Measurements from ENCODE around the gene BTBD16.

The BTBD16 gene

DNA sequence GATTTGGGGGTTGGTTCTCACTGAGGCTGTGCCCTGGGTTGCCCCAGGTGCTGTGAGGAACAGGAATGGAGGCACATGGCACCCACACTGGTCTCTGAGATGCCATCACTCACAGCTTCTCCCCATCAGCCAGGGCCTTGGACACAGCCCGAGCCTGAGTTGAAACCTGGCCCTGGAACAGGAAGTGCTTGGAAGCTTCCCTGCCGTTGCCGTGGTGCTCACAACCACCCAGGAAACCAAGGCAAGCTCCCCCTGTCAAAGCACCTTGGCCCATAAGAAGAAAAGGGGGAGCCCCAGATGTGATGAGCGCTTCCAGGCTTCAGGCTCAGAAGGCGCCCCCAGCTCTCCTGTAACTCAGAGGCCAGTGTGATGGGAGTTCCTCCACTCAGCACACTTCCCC lies at the start of gene BTBD16:
Gene BTBD16, plus strand, starts transcription at position 221 of the 400 bp plus-strand sequence. CDS start 3,786 bp downstream, outside the sequence.
- no peak for FAIRE-seq

DNA sequence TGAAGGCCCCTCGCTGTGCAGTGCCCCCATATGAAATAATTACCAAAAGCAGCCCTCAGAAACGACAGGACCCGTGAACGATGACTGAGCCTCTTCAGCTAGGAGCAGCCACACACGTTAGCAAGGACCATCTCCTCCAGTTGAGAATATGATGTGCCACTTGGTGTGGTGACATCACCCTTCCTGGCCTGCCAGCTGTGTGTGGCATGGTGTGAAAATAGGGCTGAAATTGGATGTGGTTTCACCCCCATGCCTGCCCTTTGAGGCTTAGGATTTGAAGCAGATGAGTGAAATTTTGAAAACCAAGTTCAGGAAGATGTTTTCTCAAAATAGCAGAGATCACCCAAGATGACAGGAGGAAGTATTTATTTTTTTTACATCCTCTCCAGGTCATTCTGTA lies 49.1 kb upstream of the BTBD16 start:
- no peak for FAIRE-seq

DNA sequence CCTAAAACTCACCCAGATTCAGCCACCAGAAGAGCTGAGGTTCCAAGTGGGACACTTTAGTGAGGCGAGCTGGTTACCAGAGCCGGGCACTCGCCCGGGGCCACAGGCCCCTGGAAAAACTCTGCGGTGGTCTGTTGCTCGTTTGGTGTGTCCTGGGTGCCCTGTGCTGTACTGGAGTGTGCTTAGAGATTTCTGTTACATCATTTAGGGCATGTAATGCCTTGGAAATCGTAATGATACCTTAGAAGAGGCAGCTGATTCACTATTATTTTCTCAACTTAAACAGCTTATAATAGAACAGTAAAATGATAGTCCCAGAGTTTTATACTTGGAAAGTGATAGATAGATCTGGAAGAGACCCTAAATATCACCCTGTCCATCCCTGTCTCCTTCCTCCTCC lies 48.5 kb upstream of the BTBD16 start:
- no peak for FAIRE-seq

DNA sequence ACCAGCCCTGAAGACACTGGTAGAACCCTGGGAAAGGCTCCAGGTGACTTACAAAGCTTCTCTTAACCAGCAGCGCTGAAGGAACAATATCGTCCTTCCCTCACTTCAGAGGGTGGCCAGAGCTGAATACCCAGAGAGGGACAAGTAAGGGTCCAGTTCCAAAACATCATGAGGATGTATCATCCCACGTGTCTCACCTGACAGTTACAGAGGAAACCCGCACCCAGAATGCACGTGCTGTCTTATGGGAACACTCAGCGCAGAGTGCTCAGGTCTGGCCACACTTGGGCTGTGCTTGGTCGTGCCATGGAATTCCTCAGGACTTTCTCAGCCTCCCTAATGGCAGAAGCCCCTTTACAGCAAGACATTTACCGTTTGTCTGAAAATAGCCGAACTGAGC lies 46.9 kb upstream of the BTBD16 start:
- FAIRE-seq = no peak

DNA sequence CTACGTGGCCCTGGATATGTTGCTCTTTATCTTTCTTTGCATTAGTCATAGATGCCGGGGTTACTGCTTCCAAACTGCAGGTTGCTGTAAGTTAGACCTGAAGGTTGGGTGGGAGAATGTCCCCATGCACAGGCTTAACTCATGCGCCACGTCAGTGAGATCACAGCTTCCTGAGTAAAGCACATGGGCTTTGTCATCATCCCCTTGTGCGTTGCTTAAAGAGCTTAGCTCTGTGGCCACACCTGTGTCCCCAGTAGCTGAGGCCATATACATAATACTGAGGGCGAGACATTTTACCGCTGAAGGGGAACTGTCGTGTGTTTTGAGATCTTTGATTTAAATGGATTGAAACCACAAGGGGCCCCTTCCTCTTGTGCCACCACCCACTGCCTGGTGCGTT lies 45.8 kb upstream of the BTBD16 start:
- no peak for FAIRE-seq

DNA sequence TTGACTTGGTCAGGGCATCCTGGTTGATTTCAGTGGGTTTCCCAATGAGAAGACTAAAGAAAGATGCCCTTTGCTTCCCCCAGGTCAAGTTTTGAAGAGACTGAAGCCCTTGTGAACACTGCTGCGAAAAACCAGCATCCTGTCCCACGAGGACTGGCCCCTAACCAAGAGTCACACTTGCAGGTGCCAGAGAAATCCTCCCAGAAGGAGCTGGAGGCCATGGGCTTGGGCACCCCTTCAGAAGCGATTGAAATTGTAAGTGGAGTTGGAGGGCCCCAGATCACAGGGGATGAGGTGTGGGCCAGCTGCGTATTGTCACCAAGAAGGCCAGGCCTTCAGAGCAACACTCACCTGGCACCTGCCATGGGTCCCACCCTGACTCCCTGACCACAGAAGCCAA lies 43.3 kb upstream of the BTBD16 start:
- no peak for FAIRE-seq

DNA sequence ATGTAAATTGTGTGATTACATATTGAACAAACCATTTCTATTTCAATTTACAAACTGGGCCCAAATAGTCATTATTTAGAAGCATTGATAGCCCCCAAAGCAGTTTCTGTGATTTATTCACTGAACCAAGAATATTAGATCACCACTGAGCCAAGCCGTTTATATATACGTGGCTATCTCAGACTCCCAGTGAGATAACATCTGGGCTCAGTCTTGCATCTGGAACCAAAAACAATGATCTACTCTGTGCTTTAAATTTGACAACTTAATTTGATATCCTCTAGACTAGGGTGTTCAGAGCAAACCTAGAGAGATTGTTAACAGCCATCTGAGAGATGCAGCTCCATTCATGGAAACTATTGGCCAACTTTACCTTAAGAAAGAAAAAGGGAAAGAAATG lies 41.4 kb upstream of the BTBD16 start:
- no peak for FAIRE-seq

DNA sequence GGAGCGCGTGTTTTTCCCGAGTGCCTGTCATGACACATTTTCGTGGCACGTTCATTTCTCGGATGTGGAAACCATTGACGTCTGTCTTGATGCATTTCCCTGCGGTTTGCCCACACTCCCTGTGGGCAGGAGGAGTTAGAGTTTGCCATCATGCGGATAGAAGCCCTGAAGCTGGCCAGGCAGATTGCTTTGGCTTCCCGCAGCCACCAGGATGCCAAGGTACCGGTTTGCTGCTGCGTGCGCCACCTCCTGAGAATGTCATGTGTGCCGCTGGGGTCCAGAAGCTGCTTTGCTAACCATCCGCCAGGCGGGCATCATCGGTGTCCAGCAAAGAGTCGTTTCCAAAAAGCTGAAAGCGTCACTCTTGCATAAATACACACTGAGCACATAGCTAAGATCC lies 40.9 kb upstream of the BTBD16 start:
- FAIRE-seq = no peak

DNA sequence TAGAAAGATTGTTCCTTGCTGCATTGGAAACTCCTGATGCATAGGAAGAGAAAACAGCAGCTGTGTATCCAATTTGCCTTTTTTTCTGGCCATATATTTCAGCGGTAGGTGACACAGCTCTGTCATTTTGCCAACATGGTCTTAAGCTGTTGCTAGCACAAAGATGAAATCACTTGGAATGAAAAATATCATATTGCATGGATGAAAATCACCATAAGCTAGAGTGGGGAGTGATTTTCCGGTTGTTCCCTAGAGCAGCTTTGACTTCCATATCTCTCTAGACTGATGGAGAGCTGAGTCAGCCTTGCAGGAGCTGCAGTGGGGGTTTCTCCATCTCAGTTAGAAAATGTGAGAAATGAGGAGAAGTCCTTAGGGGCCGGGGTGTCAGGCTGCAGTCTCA lies 38.3 kb upstream of the BTBD16 start:
- FAIRE-seq = no peak

DNA sequence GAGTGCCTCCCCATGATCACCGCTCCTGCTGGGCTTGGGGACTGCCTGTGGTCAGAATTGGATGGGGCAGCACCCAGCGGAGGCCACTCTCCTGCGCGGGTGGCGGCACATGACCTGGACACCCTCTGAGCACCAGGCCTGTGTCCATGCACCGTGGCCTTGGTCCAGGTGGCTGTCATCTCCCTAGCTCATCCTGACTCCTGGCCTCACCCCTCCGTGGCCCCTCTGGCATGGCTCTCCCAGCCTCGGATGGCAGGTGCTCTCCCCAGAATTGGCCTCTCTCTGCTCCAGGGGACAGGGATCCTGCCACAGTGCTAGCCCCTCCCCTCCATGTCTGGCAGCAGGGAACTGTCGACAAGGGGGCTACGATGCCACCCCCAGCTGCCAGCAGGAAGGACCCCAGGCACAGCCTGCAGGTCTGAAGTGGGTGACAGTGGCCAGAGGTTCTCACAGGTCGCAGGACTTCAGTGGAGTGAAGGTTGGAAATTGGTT lies 37.2 kb upstream of the BTBD16 start:
- FAIRE-seq = no peak

DNA sequence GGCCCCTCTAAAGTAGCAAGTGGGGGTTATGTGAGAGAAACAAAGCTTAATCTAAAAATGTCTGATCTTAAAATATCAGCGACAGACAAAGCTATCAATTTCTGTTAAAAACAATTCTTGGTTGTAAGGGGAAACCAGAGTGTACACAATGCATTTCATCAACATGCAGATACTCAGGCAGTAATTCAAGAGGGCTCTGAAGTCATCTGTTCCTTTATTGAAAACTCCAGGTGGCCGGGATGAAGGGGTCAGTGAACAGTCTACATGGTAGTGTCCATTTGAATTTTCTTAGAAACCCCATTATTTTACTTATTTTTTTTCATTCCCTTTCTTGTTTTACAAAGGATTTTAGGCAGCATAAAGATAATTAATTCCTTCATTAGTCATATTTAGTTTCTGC lies 36.7 kb upstream of the BTBD16 start:
- FAIRE-seq = no peak

DNA sequence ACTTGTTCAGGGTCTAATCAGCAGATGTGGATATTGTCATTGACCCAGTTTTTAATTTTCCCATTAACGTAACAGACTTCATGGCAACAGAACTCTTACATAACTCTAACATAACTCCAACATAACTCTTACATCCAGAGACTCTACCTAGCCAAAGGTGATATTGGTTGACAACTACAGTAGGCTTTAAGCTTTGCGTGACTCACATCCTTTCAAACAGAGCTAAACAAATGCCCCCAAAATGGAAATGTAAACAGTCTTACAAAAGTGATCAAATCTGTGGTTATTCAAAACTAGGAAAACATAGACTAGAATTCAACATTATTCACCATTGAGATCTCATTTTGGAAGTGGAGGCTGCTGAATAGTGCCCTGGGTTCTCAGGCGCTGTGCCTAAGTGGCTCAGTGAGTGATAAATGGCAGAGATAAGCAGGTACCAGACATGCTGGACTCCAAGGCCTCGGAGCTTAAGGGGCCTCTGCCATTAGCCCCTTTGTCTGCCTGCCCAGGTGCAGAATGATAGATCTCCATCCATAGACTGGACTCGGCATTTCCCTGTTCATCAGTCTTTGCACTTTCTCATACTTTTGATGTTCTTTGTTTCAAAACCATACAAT lies 34.3 kb upstream of the BTBD16 start:
- FAIRE-seq = no peak

DNA sequence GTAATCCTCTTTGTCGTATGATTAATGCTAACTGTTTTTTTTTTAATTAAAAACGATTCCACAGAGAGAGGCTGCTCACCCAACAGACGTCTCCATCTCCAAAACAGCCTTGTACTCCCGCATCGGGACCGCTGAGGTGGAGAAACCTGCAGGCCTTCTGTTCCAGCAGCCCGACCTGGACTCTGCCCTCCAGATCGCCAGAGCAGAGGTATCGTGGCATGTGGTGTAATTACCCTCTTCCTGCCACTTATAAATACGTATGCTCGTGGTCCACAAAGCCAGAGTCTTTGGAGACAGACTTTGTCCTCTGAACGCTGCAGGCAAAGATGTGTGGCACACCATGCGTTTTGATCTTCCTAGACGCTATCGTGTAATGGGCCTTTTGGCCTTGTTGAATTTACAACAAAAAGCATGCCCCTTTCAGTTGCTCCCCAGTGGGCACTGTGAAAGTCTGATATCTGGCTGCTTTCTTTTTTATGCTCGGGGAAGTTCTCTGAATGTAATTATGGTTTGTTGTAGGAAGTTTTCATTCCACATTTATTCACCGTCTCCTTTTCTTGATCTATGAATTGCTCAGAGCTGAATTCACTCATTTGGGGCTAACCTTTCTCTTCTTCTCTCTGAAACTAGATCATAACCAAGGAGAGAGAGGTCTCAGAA lies 33.6 kb upstream of the BTBD16 start:
- FAIRE-seq = no peak

DNA sequence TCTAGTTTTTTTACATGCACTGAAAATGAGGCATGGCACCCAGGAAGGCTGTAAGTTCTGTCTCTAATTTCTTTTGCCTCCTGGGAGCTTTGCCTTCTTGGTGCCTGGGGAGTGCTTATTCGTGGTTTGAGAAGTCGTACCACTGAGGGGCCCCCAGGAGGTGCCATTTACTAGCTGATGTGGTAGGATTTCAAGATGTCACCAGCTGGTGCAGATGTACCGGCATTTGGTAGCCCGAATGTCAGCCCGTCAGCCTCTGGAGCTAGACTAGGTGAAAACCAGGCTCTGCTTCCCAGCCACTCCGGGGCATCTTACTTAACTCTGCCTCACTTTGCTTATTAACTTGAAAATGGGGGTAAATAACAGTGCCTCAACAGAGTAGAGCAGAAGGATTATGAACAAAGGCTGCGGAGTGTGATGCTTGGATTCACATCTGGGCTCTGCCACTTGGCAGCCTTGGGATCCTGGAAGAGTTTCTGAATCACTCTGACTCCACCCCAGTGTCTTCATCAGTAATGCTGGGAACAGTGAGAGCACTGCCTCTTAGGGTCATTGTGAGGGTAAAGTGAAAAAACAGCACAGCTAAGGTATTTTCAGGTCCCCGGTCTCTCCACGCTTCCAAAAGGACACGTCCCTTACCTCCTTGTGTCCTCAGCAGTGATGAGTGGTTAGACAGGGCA lies 31.4 kb upstream of the BTBD16 start:
- FAIRE-seq = no peak

DNA sequence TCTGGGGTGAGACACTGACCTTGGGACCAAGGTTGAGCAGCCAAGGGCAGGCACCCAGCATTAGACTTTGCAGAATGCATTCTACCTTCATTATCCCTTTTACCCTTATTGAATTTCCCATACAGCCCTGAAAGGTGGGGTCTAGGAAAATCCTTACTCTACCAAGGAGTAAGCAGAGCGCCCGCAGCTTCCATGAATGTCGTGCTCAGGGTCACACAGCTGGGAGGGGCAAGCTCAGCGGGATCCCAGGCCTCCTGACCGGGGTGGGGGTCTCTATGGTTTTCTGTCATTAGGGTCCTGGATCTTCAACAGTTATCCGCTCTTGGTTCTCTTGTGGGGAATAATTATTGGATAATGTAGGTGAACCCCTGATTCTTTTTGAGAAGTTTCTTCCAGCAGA lies 30.7 kb upstream of the BTBD16 start:
- no peak for FAIRE-seq

DNA sequence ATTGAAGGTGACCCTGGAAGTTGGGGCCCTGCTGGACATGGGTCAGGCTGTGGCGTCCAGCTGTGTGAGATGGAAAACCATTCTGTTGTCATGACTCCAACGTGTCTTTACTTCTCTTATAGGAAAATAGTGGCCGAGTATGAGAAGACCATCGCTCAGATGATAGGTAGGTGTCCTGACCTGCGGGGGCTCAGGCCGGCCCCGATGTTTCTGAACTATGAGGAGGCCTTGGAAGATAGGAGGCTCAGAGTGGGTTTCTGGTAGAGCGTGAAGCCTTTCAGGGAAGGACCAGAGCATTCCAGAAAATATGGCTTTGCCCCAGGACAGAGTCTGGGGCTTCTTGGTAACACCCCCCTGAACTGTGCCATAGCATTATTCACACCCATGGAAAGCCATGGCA lies 29.3 kb upstream of the BTBD16 start:
- no peak for FAIRE-seq

DNA sequence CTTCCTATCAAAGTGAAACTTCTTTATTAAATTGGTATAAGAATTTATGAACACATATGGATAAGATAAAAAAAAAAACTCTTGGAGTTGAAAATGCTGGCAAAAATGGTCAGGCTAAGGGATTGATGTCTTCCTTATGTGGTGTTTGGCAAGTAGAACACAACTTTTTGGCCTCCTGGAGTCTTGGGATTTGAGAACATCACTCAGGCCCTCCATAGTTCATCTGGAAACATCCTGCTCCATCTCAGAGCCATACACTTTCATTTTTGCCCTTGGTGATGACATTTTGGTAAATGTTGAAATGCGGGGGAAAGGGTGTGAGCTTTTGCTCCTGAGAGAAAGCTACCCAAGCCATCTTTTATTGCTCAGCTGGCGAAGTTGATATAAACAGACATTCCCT lies 27.5 kb upstream of the BTBD16 start:
- FAIRE-seq = no peak

DNA sequence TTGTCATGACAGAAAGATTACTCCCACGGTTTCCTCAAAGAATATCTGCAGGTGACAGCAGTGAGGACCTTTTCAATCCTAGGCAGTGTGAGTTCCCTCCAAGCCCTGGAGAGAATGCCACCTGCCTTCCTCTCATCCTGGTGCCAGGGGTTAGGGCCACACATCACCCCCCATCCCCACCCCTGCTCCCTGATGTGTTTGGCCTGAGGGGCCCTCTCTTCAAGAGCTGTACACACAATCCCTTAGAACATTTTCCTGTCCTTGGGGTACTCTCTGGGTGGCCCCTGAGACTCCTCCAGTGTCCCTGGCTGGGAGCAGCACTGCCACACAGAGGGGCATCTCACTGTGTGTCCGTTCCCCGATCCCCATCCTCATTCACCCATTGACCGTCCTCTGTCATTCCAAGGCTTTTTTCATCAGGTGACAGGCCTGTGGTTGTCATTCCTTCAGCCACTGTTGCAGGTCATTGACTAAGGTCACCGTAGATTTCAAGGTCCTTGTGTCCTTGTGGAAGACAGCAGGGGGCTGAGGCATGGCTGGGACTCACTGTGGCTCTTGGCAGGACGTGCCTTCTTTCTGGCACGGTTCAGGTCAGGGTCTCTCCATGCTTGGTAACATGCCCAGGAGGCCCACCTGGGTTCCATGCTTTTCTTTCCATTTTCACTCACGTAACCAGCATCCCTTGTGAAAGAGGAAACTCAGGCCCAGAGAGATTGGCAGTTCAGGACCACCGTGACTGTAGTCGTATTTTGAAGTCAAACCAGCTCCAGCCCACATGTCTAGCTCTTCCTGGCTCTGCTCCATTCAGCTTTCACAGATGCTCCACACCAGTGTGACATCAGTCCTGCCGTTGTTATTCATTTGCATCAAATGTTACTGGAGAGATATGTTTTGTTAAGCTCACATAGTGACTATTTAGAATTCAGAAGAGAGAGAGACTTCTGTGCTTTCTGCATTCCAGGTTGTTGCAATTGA lies 26.8 kb upstream of the BTBD16 start:
- FAIRE-seq = no peak

DNA sequence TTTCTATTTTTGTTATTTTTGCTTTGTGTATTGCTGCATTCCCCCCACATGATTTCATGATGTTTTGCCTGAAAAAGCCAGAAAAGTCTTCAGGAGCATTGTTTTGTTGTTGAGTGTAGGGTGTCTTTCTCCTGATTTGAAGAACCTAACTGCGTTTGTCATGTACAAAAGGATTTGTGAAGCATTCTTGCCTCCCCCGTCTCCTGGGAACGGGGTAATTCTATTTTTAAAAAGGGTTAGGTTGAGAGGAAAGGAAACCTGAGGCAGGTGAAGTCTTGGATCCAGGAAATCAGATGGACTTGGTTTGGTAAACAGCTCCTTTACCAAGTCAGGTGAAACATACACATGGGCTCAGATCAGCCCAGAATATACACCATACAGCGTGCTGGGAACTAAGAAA lies 26.0 kb upstream of the BTBD16 start:
- no peak for FAIRE-seq

DNA sequence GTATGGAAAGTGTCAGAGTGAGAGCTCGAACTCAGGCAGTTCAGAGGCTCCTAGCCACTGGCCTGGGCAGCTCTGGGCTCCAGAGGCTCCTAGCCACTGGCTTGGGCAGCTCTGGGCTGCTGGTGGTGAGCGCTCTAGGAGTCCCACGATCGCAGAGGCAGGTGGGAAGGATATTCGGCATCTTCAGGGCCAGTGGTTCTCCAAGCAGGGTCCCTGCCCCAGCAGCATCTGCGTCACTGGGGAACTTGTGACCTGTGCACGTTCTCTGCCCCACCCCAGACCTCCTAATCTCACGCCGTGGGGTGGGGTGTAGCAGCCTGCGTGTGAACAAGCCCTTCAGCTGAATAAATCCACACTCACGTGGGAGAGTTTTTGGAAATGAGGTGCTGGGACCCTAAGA lies 25.2 kb upstream of the BTBD16 start:
- no peak for FAIRE-seq

DNA sequence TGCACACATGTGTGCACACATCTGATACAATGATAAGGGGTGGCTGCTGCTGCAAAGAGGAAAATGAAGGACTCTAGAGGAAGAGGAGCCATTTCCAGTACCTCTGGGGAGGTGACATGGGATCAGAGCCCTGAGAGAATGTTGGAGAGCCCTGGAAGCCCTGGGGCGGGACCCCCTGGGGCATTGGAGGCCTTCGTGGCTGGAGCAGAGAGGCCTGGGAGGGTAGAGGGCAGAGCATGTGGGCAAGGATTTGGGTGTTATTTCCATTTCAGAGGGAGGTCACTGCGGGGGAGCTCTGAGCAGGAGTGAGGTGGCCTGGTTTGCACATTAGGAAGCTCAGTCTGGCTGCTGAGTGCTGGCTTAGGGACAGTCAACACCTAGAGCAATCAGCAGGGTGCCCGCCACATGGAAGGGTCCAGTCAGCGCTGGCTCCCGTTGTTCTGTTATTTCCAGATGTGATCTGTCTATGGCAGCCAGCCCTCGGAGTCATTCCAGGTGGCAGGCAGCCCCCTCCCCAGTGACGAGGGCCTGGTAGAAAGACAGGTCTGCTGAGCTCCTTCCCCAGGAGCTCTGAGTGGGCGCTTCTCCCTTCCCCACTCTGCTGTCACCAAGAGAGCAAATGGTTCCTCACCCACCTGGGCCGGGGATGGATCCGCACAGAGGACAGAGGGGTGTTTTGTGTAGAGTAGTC lies 24.1 kb upstream of the BTBD16 start:
- FAIRE-seq = no peak

Measured in G401.6 (cell line).